ENCODE measurements around the gene USH1G. TPM values are rescaled to one million over a fixed set of nuclear protein-coding genes. Genes with fewer than 3 reads are reported as not detected.

Gene USH1G
- total and polyA plus RNA-seq, 2 experiments from 2014 or later, result 0.65 to 1.6 TPM

- Histone ChIP-seq H4K20me1 (ENCODE audit: insufficient read depth, poor library complexity, severe bottlenecking) (no peaks in the 10 kb centered on the region), H3K79me2 (no peaks in the 10 kb centered on the region), H3K9me2 (replicated peaks; ENCODE audit: insufficient read depth) (no peaks in the 10 kb centered on the region), H3K36me3 (replicated peaks; ENCODE audit: insufficient read depth, low read depth) (no peaks in the 10 kb centered on the region), H2AFZ (no peak overlapping the region), H3K9me3 (ENCODE audit: low read depth) (no peaks in the 10 kb centered on the region), H3K4me2 (no peak overlapping the region), H3K27me3 (peaks cover 10% of the 10 kb centered on the region), H3K4me1 (ENCODE audit: insufficient read depth) (no peaks in the 10 kb centered on the region), H3K27ac (no peak overlapping the region), H3K4me3 (no peak overlapping the region)
- TF ChIP-seq, protein P1, sequence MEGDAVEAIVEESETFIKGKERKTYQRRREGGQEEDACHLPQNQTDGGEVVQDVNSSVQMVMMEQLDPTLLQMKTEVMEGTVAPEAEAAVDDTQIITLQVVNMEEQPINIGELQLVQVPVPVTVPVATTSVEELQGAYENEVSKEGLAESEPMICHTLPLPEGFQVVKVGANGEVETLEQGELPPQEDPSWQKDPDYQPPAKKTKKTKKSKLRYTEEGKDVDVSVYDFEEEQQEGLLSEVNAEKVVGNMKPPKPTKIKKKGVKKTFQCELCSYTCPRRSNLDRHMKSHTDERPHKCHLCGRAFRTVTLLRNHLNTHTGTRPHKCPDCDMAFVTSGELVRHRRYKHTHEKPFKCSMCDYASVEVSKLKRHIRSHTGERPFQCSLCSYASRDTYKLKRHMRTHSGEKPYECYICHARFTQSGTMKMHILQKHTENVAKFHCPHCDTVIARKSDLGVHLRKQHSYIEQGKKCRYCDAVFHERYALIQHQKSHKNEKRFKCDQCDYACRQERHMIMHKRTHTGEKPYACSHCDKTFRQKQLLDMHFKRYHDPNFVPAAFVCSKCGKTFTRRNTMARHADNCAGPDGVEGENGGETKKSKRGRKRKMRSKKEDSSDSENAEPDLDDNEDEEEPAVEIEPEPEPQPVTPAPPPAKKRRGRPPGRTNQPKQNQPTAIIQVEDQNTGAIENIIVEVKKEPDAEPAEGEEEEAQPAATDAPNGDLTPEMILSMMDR (IDR thresholded peaks at IDR 0.05; ENCODE audit: poor library complexity), result no peak
- TF ChIP-seq EZH2phosphoT487 (IDR thresholded peaks at IDR 0.05; ENCODE audit: low read depth, severe bottlenecking, unreplicated experiment) (no peak), EZH2 (IDR thresholded peaks at IDR 0.05; ENCODE audit: borderline replicate concordance) (no peak)
- 88% methylated on average over 14 of the region's 14 CpGs for WGBS (ENCODE audit: low lambda C conversion rate, missing lambda C conversion rate)
- no peak for DNase-seq (ENCODE audit: low spot score)
Observed at GRCh38 chr17:74901353-74902135, 21.5 kb downstream of the USH1G start.

GRCh38 chr17:74900208-74900607 lies 22.8 kb downstream of the USH1G start:
- no peaks in the 10 kb centered on the region for H3K4me1 ChIP-seq (ENCODE audit: insufficient read depth)
- H3K36me3 ChIP-seq (replicated peaks; ENCODE audit: insufficient read depth, low read depth), result no peaks in the 10 kb centered on the region
- no peak for DNase-seq (ENCODE audit: low spot score)
- H3K79me2 ChIP-seq, result no peaks in the 10 kb centered on the region
- 87% methylated on average over 8 of the region's 8 CpGs for WGBS (ENCODE audit: low lambda C conversion rate, missing lambda C conversion rate)
- H3K9me3 ChIP-seq (ENCODE audit: low read depth), result no peaks in the 10 kb centered on the region
- H3K4me3 ChIP-seq, result no peak overlapping the region
- peaks cover 20% of the 10 kb centered on the region for H3K27me3 ChIP-seq
- no peaks in the 10 kb centered on the region for H3K9me2 ChIP-seq (replicated peaks; ENCODE audit: insufficient read depth)
- no peak overlapping the region for H3K27ac ChIP-seq
- TF ChIP-seq EZH2 (IDR thresholded peaks at IDR 0.05; ENCODE audit: borderline replicate concordance) (no peak), EZH2phosphoT487 (IDR thresholded peaks at IDR 0.05; ENCODE audit: low read depth, severe bottlenecking, unreplicated experiment) (no peak)
- TF ChIP-seq, protein P1 (IDR thresholded peaks at IDR 0.05; ENCODE audit: poor library complexity), result no peak
- H4K20me1 ChIP-seq (ENCODE audit: insufficient read depth, poor library complexity, severe bottlenecking), result no peaks in the 10 kb centered on the region
- no peak overlapping the region for H2AFZ ChIP-seq
- H3K4me2 ChIP-seq, result no peak overlapping the region

DNA sequence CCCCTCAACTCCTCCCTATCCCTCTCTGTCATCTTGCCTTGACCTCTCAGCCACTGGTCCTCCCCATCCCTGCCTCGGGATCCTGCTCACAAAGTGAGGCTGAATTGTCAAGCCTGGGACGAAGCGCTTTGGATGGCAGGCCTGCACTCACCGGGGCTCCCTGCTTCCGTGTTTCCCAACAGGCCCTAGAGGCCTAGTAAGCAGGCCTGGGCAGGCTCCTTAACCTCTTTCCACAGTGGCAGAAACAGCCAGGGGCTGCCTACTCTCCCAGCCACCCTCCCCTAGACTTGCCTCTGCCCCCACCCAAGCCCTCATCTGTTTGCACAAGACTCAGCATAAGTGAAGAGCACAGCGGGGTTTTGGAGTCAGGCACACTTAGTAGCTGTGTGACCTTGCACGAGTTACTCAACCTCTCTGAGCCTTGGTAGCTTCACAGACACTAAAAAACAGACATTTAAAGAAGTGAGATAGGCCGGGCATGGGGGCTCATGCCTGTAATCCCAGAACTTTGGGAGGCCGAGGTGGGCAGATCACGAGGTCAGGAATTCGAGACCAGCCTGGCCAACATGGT lies 24.6 kb downstream of the USH1G start:
- H2AFZ ChIP-seq, result no peak overlapping the region
- peaks cover 37% of the 10 kb centered on the region for H3K27me3 ChIP-seq
- peaks cover 4% of the 10 kb centered on the region for H3K4me1 ChIP-seq (ENCODE audit: insufficient read depth)
- H3K79me2 ChIP-seq, result no peaks in the 10 kb centered on the region
- H3K4me2 ChIP-seq, result no peak overlapping the region
- H3K4me3 ChIP-seq, result no peak overlapping the region
- H3K27ac ChIP-seq, result no peak overlapping the region
- DNase-seq (ENCODE audit: low spot score), result no peak
- whole genome bisulfite sequencing (ENCODE audit: low lambda C conversion rate, missing lambda C conversion rate), result 91% methylated on average over 11 of the region's 11 CpGs
- no peaks in the 10 kb centered on the region for H3K9me3 ChIP-seq (ENCODE audit: low read depth)
- TF ChIP-seq EZH2phosphoT487 (IDR thresholded peaks at IDR 0.05; ENCODE audit: low read depth, severe bottlenecking, unreplicated experiment) (no peak), EZH2 (IDR thresholded peaks at IDR 0.05; ENCODE audit: borderline replicate concordance) (no peak)
- TF ChIP-seq, protein P1 (IDR thresholded peaks at IDR 0.05; ENCODE audit: poor library complexity), result no peak
- no peaks in the 10 kb centered on the region for H3K9me2 ChIP-seq (replicated peaks; ENCODE audit: insufficient read depth)
- H3K36me3 ChIP-seq (replicated peaks; ENCODE audit: insufficient read depth, low read depth), result no peaks in the 10 kb centered on the region
- no peaks in the 10 kb centered on the region for H4K20me1 ChIP-seq (ENCODE audit: insufficient read depth, poor library complexity, severe bottlenecking)

Data from hepatocyte (in vitro differentiated cells).